ENCODE results near the gene CES3.

- TF ChIP-seq CTCF (IDR thresholded peaks at IDR 0.05) (no peak), POLR2A (IDR thresholded peaks at IDR 0.05) (no peak)
Observed at GRCh38 chr16:66959704-66960161, 1.3 kb upstream of the CES3 start.
